Measurements from ENCODE around the gene NTM.
"Not testable (repeated sequence)": the region's sequence is repeated elsewhere in the genome, so short reads cannot be mapped to it uniquely, and the experiment has no call there.

Gene NTM

GRCh38 chr11:131668500-131669400, 298.3 kb downstream of the NTM start:
- no peak for DNase-seq (ENCODE audit: low read depth)

- no peak for DNase-seq (ENCODE audit: low read depth)
These were observed 299.0 kb downstream of the NTM start for GRCh38 chr11:131669401-131669780.

GRCh38 chr11:131670876-131671275, 300.5 kb downstream of the NTM start:
- no peak for DNase-seq (ENCODE audit: low read depth)

GRCh38 chr11:131671320-131671719, 300.9 kb downstream of the NTM start:
- DNase-seq (ENCODE audit: low read depth): no peak

GRCh38 chr11:131671734-131672133, 301.3 kb downstream of the NTM start:
- DNase-seq (ENCODE audit: low read depth): no peak

- DNase-seq (ENCODE audit: low read depth): no peak
These were observed 301.8 kb downstream of the NTM start for GRCh38 chr11:131672191-131672590.

- DNase-seq (ENCODE audit: low read depth): no peak
These were observed 303.8 kb downstream of the NTM start for GRCh38 chr11:131674051-131674755.

GRCh38 chr11:131675121-131675888, 304.9 kb downstream of the NTM start:
- no peak for DNase-seq (ENCODE audit: low read depth)

- no peak for DNase-seq (ENCODE audit: low read depth)
These were observed 307.5 kb downstream of the NTM start for GRCh38 chr11:131677828-131678470.

- no peak for DNase-seq (ENCODE audit: low read depth)
These were observed 308.4 kb downstream of the NTM start for GRCh38 chr11:131678658-131679340.

- not testable (repeated sequence) for DNase-seq (ENCODE audit: low read depth)
These were observed 310.0 kb downstream of the NTM start for GRCh38 chr11:131680448-131680847.

GRCh38 chr11:131681920-131682319, 311.5 kb downstream of the NTM start:
- no peak for DNase-seq (ENCODE audit: low read depth)

- DNase-seq (ENCODE audit: low read depth): no peak
These were observed 312.1 kb downstream of the NTM start for GRCh38 chr11:131682373-131683015.

GRCh38 chr11:131683131-131683530, 312.7 kb downstream of the NTM start:
- DNase-seq (ENCODE audit: low read depth): no peak

- DNase-seq (ENCODE audit: low read depth): no peak
These were observed 313.3 kb downstream of the NTM start for GRCh38 chr11:131683666-131684065.

- no peak for DNase-seq (ENCODE audit: low read depth)
These were observed 314.0 kb downstream of the NTM start for GRCh38 chr11:131684111-131685060.

GRCh38 chr11:131685206-131685605, 314.8 kb downstream of the NTM start:
- no peak for DNase-seq (ENCODE audit: low read depth)

GRCh38 chr11:131685906-131686305, 315.5 kb downstream of the NTM start:
- no peak for DNase-seq (ENCODE audit: low read depth)

GRCh38 chr11:131686836-131687235, 316.4 kb downstream of the NTM start:
- DNase-seq (ENCODE audit: low read depth): no peak
